Epithelial cell of esophagus (primary cell): Measurements from ENCODE around the gene LCN10.
A peak's percentile ranks its signal among the peaks of the same experiment; 100 is the strongest.
"Not testable (repeated sequence)": the region's sequence is repeated elsewhere in the genome, so short reads cannot be mapped to it uniquely, and the experiment has no call there.

Source experiments
- DNase-seq: peaks from one replicate; pipeline ENCODE4 v3.0.0; 2010; ENCODE audit warnings: low read depth
- H3K4me3 ChIP-seq: 2 replicates; pipeline ENCODE4 v1.5.1; 2011; ENCODE audit warnings: mild to moderate bottlenecking, low read length, control low read depth
- CTCF ChIP-seq: IDR thresholded peaks from 2 replicates; pipeline ENCODE4 v1.5.1; 2011; ENCODE audit warnings: low read depth, mild to moderate bottlenecking, low read length, control low read depth, inconsistent platforms; ENCODE audit not compliant: insufficient read depth; ENCODE audit errors: missing control alignments

LCN10 gene

DNA sequence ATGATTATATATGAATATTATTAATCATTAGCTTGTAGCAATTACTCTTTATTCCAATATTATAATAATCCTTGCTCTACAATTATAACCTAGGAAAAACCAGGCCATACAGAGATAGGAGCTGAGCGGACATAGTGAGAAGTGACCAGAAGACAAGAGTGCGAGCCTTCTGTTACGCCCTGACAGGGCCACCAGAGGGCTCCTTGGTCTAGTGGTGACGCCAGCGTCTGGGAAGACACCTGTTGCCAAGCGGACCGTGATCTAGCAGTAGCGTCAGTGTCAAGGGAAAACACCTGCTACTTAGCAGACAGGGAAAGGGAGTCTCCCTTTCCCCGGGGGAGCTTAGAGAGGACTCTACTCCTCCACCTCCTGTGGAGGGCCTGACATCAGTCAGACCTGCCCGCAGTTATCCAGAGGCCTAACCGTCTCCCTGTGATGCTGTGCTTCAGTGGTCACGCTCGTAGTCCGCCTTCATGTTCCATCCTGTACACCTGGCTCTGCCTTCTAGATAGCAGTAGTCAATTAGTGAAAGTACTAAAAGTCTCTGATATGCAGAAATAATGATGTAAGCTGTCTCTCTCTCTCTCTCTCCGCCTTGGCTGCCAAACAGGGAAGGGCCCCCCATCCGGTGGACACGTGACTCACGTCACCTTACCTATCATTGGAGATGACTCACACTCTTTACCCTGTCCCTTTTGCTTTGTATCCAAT, 23.8 kb upstream of the LCN10 start:
- not testable (repeated sequence) for H3K4me3 ChIP-seq
- DNase-seq = peak; percentile 60
- peak; percentile 41 for TF ChIP-seq CTCF

- DNase-seq, H3K4me3 ChIP-seq: not testable (repeated sequence)
Measured at GRCh38 chr9:136765745-136766409, 23.1 kb upstream of the LCN10 start.

DNA sequence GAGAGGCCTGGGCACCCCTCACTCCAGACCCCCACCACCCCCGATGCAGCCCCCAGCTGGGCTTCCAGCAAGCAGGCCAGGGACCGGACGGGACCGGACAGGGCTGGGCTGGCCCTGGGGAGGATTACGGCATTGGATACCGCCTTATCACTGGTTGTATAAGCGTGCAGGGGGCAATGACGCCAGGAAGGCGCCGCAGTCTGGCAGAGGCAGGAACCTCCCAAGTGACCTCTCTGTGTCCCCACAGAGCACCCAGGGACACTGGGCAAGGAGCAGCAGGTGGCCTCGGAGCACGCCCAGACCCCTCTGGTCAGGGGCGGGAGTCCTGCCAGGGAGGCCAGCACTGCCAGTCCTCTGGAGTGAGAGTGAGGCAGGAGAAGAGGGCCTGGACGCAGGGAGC, 22.3 kb upstream of the LCN10 start:
- no peak overlapping the region for H3K4me3 ChIP-seq
- TF ChIP-seq CTCF = no peak
- no peak for DNase-seq

GRCh38 chr9:136764301-136764891, 21.7 kb upstream of the LCN10 start, which contains the start of gene LCN15:
Gene LCN15, minus strand, starts transcription at chr9:136764518. Its CDS starts 30 bp downstream, at chr9:136764488.
- TF ChIP-seq CTCF = no peak
- no peak within 1 kb of the TSS for H3K4me3 ChIP-seq
- no peak for DNase-seq

- no peak overlapping the region for H3K4me3 ChIP-seq
- TF ChIP-seq CTCF = no peak
- no peak for DNase-seq
Measured at GRCh38 chr9:136763649-136764035, 20.9 kb upstream of the LCN10 start.

- DNase-seq = peak; percentile 36
- H3K4me3 ChIP-seq = no peak overlapping the region
- no peak for TF ChIP-seq CTCF
Measured at GRCh38 chr9:136762915-136763648, 20.3 kb upstream of the LCN10 start.

GRCh38 chr9:136762221-136762691, 19.5 kb upstream of the LCN10 start:
- H3K4me3 ChIP-seq = no peak overlapping the region
- TF ChIP-seq CTCF = no peak
- no peak for DNase-seq
